GM13976 (cell line): ENCODE results near the gene PSMD14.
A peak's percentile ranks its signal among the peaks of the same experiment; 100 is the strongest.

ENCODE experiments used
- DNase-seq: peaks from one replicate; pipeline ENCODE4 v3.0.0; 2012; ENCODE audit warnings: low spot score
- in situ Hi-C: fragments of 300-500 bp; cut with MboI; formaldehyde crosslinking; loops from one replicate; pipeline ENCODE4 v1.12.0; 2022; ENCODE audit warnings: low sequenced_read_pairs, mixed read lengths, inconsistent platforms; ENCODE audit not compliant: unreplicated experiment
- TF ChIP-seq, protein P1 (sequence below): IDR thresholded peaks from 2 replicates; pipeline ENCODE4 v1.5.1; 2012; ENCODE audit warnings: borderline replicate concordance, mild to moderate bottlenecking; ENCODE audit not compliant: insufficient read depth; ENCODE audit errors: extremely low read depth, missing control alignments, control extremely low read depth

PSMD14 gene

DNA sequence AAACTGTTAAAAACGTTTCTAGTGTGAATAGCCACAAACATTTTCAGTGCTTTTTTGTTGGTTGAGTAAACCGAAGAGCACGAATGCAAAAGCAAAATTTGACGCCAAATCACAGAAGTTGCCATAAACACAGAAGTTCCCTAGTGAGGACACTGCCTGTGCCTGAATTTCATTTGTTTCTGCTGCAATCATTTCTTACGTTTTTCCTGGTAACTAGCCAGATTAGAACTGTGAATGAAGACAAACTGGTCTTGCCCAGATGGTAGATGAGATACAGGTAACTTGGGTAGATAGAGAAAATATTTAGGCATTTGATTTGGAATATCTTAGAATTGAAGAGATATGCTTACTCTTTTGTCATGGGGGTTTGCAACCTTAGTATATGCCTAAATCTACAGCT is 98.1 kb downstream of the PSMD14 start:
- DNase-seq, result no peak
- TF ChIP-seq, protein P1, sequence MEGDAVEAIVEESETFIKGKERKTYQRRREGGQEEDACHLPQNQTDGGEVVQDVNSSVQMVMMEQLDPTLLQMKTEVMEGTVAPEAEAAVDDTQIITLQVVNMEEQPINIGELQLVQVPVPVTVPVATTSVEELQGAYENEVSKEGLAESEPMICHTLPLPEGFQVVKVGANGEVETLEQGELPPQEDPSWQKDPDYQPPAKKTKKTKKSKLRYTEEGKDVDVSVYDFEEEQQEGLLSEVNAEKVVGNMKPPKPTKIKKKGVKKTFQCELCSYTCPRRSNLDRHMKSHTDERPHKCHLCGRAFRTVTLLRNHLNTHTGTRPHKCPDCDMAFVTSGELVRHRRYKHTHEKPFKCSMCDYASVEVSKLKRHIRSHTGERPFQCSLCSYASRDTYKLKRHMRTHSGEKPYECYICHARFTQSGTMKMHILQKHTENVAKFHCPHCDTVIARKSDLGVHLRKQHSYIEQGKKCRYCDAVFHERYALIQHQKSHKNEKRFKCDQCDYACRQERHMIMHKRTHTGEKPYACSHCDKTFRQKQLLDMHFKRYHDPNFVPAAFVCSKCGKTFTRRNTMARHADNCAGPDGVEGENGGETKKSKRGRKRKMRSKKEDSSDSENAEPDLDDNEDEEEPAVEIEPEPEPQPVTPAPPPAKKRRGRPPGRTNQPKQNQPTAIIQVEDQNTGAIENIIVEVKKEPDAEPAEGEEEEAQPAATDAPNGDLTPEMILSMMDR, result no peak
- in situ Hi-C loops, result no loop called here

DNA sequence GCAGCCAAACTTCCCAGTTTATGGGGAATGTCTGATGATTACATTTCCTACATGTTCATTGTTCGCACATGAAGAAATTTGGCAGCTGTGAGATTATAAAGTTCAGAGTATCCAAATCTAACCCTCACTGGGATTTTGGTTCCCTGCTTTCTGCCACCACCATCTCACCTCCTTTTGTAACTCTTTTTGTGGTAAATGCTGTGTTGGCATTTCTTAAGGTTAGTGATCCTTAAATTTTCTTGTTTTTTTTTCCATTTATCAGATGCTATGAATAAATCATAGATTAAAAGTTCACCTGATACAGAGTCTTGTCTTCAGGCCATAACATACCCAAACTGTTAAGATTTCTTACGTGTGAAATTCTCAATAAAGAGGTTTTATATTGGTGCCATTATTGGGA is 99.4 kb downstream of the PSMD14 start:
- in situ Hi-C loops, result no loop called here
- TF ChIP-seq, protein P1, result no peak

GRCh38 chr2:161409308-161409907 is 101.2 kb downstream of the PSMD14 start:
- no peak for DNase-seq
- in situ Hi-C loops, result no loop called here
- TF ChIP-seq, protein P1, result no peak

More for the DNA sequence above, 99.4 kb downstream of the PSMD14 start:
- DNase-seq, result no peak

DNA sequence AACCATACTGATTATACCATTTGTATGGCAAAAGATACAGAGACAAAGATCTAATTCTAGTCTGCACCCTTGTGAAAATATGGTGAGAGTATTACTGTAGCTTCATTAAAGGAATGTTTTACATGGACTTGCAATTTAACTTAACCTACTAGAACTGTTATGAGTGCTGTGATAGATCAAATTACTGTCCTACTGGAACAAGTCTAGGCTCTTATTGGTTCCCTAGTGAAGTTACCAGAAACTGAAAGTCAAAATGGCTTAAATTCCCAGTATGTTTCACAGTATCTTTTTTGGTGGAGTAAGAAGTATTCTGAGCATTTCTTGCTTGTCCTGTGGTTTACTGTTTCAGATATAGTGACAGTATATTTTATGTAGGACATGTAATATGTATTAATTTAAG is 104.1 kb downstream of the PSMD14 start:
- in situ Hi-C loops, result no loop called here
- TF ChIP-seq, protein P1, result no peak
- DNase-seq, result no peak

DNA sequence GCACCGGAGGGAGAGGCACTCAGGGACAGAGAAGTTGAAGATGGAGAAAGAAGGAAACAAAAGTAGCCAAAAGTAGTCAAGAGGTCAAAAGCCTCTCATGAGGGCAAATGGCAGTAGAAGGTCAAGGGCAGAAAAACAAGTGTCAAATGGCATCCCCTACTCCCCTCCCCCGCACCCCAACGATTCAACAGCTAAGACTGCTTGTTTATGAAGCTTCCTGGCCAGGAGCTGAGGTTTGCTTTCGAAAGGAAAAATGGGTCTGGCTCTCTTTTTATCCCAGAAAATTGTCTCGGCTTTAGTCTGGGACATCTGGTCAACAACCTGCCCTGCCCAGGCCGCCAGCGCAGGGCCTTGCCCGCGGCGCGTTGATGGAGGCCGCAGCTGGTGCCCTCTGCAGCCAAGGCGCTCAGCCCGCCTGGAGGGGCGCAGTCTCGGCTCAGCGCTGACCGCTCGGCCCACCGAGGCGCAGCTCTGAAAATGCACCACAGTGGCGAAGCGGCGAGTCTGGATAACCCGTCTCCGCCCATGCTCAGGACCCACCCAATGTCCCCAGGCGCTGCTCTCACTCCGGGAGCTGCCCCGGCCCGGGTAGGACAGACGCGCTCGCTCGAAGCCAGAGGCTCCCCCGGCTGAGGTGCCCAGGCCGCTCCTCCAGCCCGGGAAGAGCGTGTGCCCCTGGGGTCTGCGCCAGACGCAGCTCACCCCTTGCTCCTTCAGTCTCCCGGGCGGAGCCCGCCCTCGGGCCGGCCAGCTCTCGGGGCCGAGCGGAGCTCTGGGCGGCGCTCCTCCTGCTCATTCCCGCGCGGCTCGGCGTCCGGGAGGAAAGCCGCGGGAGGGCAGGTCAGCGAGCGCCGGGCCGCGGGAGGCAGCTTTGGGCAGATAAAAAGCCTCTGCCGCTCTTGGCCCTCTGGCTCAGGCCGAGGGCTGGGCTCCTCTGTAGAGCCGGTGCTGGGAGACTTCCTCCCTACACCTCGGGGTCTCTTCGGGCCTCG is 106.1 kb downstream of the PSMD14 start:
- TF ChIP-seq, protein P1, result no peak
- DNase-seq, result peak; percentile 48
- in situ Hi-C loops, result no loop called here

DNA sequence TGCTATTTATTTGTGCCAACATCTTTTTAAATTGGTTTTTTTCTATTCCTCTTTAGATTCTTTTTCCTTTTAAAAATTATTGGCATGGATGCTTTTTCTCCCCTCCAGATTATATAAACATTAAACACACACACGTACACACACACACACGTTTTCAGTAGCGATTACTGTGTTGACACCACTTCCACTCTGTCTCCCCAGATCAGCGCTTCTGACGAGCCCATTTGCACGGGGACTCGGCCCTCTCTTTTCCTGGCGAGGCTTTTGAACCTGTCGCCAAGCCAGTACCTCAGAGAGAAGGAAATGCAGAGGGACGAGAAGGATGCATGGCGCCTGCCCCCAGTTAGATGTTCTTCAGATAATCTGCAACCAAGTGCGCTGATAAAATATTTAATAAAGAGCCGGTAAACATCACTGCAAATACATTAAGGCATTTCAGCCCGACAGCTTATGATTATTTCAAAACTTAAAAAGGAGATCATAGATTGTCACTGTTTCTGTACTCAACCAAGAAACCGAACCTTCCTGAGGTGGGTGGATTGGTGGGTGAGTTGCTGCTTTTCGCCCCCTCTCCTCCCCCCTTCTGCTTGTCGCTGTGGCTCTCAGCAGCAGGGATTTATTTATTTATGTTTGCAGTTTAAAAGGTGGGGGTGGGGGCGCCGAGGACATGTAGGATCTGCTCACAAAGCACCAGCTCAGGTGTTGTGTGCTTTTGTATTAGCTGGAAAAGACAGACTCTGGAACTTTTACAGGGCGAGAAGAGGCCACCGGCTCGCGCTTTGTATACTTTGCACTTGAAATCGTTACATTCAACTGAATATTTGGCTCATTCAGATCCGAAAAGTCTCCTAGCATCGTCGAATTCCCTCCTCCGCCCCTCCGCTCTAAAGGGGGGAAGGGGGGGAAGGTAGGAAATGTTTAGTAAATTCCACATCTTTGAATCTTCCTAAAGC is 107.1 kb downstream of the PSMD14 start:
- DNase-seq, result peak; percentile 29
- TF ChIP-seq, protein P1, result no peak
- in situ Hi-C loops, result no loop called here
